ENCODE results near the gene TNFAIP8L1.

Gene TNFAIP8L1

GRCh38 chr19:4682417-4683200 lies 43.3 kb downstream of the TNFAIP8L1 start:
- no peak for DNase-seq

- no peak for DNase-seq
Observed at GRCh38 chr19:4684312-4685095, 45.2 kb downstream of the TNFAIP8L1 start.

- no peak for DNase-seq
Observed at GRCh38 chr19:4686700-4687099, 47.4 kb downstream of the TNFAIP8L1 start.

GRCh38 chr19:4687396-4687795 lies 48.1 kb downstream of the TNFAIP8L1 start:
- no peak for DNase-seq

GRCh38 chr19:4688587-4688986 lies 49.3 kb downstream of the TNFAIP8L1 start:
- no peak for DNase-seq

- no peak for DNase-seq
Observed at GRCh38 chr19:4689403-4689802, 50.1 kb downstream of the TNFAIP8L1 start.

- DNase-seq: no peak
Observed at GRCh38 chr19:4690361-4690760, 51.0 kb downstream of the TNFAIP8L1 start.

GRCh38 chr19:4691373-4691772 lies 52.1 kb downstream of the TNFAIP8L1 start:
- no peak for DNase-seq

GRCh38 chr19:4692251-4693077 lies 53.1 kb downstream of the TNFAIP8L1 start:
- no peak for DNase-seq

- DNase-seq: no peak
Observed at GRCh38 chr19:4693078-4693350, 53.7 kb downstream of the TNFAIP8L1 start.

GRCh38 chr19:4693471-4694121 lies 54.3 kb downstream of the TNFAIP8L1 start:
- no peak for DNase-seq

- DNase-seq: no peak
Observed at GRCh38 chr19:4694211-4694987, 55.1 kb downstream of the TNFAIP8L1 start.

- DNase-seq: no peak
Observed at GRCh38 chr19:4695224-4695731, 56.0 kb downstream of the TNFAIP8L1 start.

GRCh38 chr19:4697304-4697703 lies 58.0 kb downstream of the TNFAIP8L1 start:
- DNase-seq: no peak

- no peak for DNase-seq
Observed at GRCh38 chr19:4699826-4700692, 60.7 kb downstream of the TNFAIP8L1 start.

GRCh38 chr19:4700693-4700970 lies 61.3 kb downstream of the TNFAIP8L1 start:
- no peak for DNase-seq

GRCh38 chr19:4701557-4701956 lies 62.2 kb downstream of the TNFAIP8L1 start:
- DNase-seq: no peak

GRCh38 chr19:4702764-4703163 lies 63.4 kb downstream of the TNFAIP8L1 start:
- DNase-seq: no peak

GRCh38 chr19:4703671-4704316 lies 64.5 kb downstream of the TNFAIP8L1 start:
- no peak for DNase-seq

- DNase-seq: no peak
Observed at GRCh38 chr19:4704317-4704673, 65.0 kb downstream of the TNFAIP8L1 start.
